SK-N-MC (cell line): Measurements from ENCODE around the gene SGPP2.

ENCODE experiments used
- EZH2 ChIP-seq: fragments of 200-600 bp; sonication (generic); IDR thresholded peaks from one replicate; pipeline ENCODE4 v1.6.1; 2017; ENCODE audit warnings: antibody characterized with exemption
- FOXP2 ChIP-seq: optimal IDR thresholded peaks from 2 replicates; pipeline ENCODE3; 2011; ENCODE audit warnings: mild to moderate bottlenecking, moderate library complexity; ENCODE audit not compliant: insufficient read depth; ENCODE audit errors: extremely low read length, control extremely low read depth
- POLR2AphosphoS5 ChIP-seq: IDR thresholded peaks from 2 replicates; pipeline ENCODE4 v1.6.1; 2012; ENCODE audit warnings: mild to moderate bottlenecking, low read depth, low read length, borderline replicate concordance

DNA sequence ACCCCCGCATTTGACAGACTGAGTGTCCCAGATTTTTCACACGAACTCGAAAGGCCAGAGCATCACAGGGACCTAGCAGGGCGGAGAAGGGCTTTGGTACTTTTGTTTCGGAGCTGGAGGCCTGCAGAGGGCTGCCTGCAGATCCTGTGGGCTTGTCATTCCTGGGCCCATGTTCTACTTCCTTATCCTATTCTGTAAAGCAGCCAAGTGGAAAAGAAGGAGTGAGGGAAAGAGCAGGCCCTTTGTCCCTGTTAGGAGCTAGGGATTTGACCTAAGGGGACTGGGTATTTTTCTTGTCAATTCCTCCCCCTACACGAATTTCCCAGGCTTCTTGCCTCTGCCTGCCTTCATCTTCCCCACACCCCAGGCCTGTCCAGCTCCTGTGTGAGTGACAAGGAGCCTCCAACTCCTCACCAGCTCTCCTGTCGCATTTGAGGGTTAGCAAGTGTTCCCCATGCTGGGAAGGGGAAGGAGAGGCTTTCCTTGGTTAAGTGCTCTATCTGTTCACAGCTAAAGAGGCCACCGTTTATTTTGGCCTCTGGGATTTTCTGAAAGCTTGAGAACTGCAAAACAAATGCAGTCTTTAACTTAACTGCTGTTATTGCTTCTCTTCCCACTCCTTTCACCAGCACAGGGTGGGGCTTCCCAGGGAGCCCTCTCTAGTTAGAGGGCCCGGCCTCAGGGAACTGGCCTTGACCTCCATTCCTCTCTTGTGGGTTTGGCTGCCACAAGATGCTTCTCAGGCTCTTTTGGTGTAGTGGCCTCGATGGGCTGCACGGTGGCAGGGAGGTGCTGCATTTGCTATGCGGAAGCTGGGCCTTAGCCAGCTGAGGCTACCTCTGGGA lies 61.2 kb downstream of the SGPP2 start:
- TF ChIP-seq POLR2AphosphoS5 (no peak), FOXP2 (no peak), EZH2 (no peak)
